WTC11 (cell line): ENCODE results near the gene RADIL. TPM values are rescaled to one million over a fixed set of nuclear protein-coding genes. Genes with fewer than 3 reads are reported as not detected.
A peak's percentile ranks its signal among the peaks of the same experiment; 100 is the strongest.

Source experiments
- ATAC-seq: fragments of 200-7000 bp; cut with Tn5 transposase; 2 replicates; pipeline ENCODE4 v1.10.0; 2021; ENCODE audit warnings: mild to moderate bottlenecking, moderate library complexity
- CTCF ChIA-PET: fragments of 300-600 bp; sonication (Branson Sonifier 250); formaldehyde crosslinking; loops from one replicate; lab custom pipeline; 2021; ENCODE audit warnings: antibody characterized with exemption; lab: Charles Lee
- POLR2A ChIA-PET: fragments of 350-600 bp; sonication (Branson Sonifier 250); formaldehyde crosslinking; loops from one replicate; lab custom pipeline; 2021; ENCODE audit warnings: antibody characterized with exemption; lab: Charles Lee
- DNase-seq: peaks from one replicate; pipeline ENCODE4 v3.0.0; 2021; ENCODE audit warnings: low spot score
- H3K27ac Mint-ChIP-seq: 2 replicates; pipeline ENCODE4 v1.8.0; 2021; ENCODE audit warnings: mixed read lengths
- H3K27me3 Mint-ChIP-seq: 2 replicates; pipeline ENCODE4 v1.8.0; 2021; ENCODE audit warnings: low read depth, mild to moderate bottlenecking, moderate library complexity, mixed read lengths
- H3K36me3 Mint-ChIP-seq: 2 replicates; pipeline ENCODE4 v1.8.0; 2021; ENCODE audit warnings: mixed read lengths
- H3K4me1 Mint-ChIP-seq: 2 replicates; pipeline ENCODE4 v1.8.0; 2022; ENCODE audit warnings: mixed read lengths
- H3K4me3 Mint-ChIP-seq: 2 replicates; pipeline ENCODE4 v1.8.0; 2021; ENCODE audit warnings: mild to moderate bottlenecking, moderate library complexity, mixed read lengths
- H3K9me3 Mint-ChIP-seq: 2 replicates; pipeline ENCODE4 v1.8.0; 2021; ENCODE audit warnings: mixed read lengths
- ELF4 ChIP-seq: sonication (generic); formaldehyde crosslinking; IDR thresholded peaks from 2 replicates; pipeline ENCODE4 v1.8.1; 2022; ENCODE audit warnings: low read depth, mild to moderate bottlenecking, moderate library complexity, missing genetic modification reagents
- ETV6 ChIP-seq: sonication (generic); formaldehyde crosslinking; IDR thresholded peaks from 2 replicates; pipeline ENCODE4 v1.8.1; 2022; ENCODE audit warnings: mild to moderate bottlenecking, missing genetic modification reagents
- JAZF1 ChIP-seq: fragments of 250-450 bp; sonication (Bioruptor Pico); IDR thresholded peaks from 2 replicates; pipeline ENCODE4 v1.9.0; 2021; ENCODE audit warnings: moderate library complexity, mild to moderate bottlenecking, inconsistent platforms
- MXD4 ChIP-seq: fragments of 250-450 bp; sonication (Bioruptor Pico); IDR thresholded peaks from 2 replicates; pipeline ENCODE4 v1.8.0; 2021; ENCODE audit warnings: mild to moderate bottlenecking, moderate library complexity, borderline replicate concordance
- MYBL2 ChIP-seq: sonication (generic); formaldehyde crosslinking; IDR thresholded peaks from 2 replicates; pipeline ENCODE4 v1.8.1; 2023; ENCODE audit warnings: mild to moderate bottlenecking, moderate library complexity, missing genetic modification reagents
- NR1H2 ChIP-seq: sonication (generic); formaldehyde crosslinking; IDR thresholded peaks from 2 replicates; pipeline ENCODE4 v1.9.0; 2021; ENCODE audit warnings: mild to moderate bottlenecking, moderate library complexity, missing genetic modification reagents
- RORB ChIP-seq: fragments of 250-450 bp; sonication (Bioruptor Pico); IDR thresholded peaks from 2 replicates; pipeline ENCODE4 v1.9.0; 2021; ENCODE audit warnings: mild to moderate bottlenecking
- SMAD4 ChIP-seq: sonication (generic); formaldehyde crosslinking; IDR thresholded peaks from 2 replicates; pipeline ENCODE4 v1.8.0; 2022; ENCODE audit warnings: mild to moderate bottlenecking, missing genetic modification reagents
- ZNF121 ChIP-seq: sonication (generic); formaldehyde crosslinking; IDR thresholded peaks from 2 replicates; pipeline ENCODE4 v1.8.0; 2023; ENCODE audit warnings: missing genetic modification reagents
- ZNF317 ChIP-seq: sonication (generic); formaldehyde crosslinking; IDR thresholded peaks from 2 replicates; pipeline ENCODE4 v1.8.1; 2023; ENCODE audit warnings: low read depth, mild to moderate bottlenecking, moderate library complexity, missing genetic modification reagents, borderline replicate concordance
- total RNA-seq: library from RNA; stranded (reverse); gene quantifications from 3 replicates; pipeline ENCODE4 v1.2.3, GENCODE V29; 2021
- TF ChIP-seq, protein P1 (sequence below): sonication (generic); formaldehyde crosslinking; IDR thresholded peaks from 2 replicates; pipeline ENCODE4 v1.8.0; 2023; ENCODE audit warnings: missing genetic modification reagents, mild to moderate bottlenecking, borderline replicate concordance
- TF ChIP-seq, protein P2 (sequence below): fragments of 250-450 bp; sonication (Bioruptor Pico); IDR thresholded peaks from 2 replicates; pipeline ENCODE4 v1.9.0; 2021; ENCODE audit warnings: mild to moderate bottlenecking
- TF ChIP-seq, protein P3 (sequence below): fragments of 250-450 bp; sonication (Bioruptor Pico); IDR thresholded peaks from 2 replicates; pipeline ENCODE4 v1.8.0; 2021; ENCODE audit warnings: mild to moderate bottlenecking
- TF ChIP-seq, protein P4 (sequence below): sonication (generic); formaldehyde crosslinking; IDR thresholded peaks from 2 replicates; pipeline ENCODE4 v1.8.1; 2023; ENCODE audit warnings: mild to moderate bottlenecking, missing genetic modification reagents

Gene RADIL
- total RNA-seq, 1 experiment from 2014 or later: 11.1 TPM

DNA sequence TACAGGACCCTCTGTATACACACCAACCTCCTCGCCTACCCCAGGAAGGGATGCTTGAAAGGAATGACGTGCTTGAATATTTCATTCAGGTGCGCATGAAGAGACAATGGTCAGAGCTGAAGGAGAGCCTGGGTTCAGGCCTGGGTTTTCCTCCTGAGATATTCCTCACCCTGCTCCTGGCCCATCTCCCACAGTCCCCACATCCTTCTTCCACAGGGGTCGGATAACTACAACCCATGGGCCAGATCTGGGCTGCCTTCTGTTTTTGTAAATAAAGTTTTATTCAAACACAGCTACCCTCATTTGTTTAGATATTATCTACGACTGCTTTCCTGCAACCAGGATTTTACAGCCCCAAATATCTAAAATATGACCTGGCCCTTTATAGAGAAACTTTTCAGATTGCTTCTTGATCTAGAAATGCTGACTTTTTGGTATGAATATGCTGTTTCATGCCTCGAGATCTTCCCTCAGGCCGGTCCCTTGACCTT lies 1.8 kb upstream of the RADIL start (continued):
- TF ChIP-seq, protein P1, sequence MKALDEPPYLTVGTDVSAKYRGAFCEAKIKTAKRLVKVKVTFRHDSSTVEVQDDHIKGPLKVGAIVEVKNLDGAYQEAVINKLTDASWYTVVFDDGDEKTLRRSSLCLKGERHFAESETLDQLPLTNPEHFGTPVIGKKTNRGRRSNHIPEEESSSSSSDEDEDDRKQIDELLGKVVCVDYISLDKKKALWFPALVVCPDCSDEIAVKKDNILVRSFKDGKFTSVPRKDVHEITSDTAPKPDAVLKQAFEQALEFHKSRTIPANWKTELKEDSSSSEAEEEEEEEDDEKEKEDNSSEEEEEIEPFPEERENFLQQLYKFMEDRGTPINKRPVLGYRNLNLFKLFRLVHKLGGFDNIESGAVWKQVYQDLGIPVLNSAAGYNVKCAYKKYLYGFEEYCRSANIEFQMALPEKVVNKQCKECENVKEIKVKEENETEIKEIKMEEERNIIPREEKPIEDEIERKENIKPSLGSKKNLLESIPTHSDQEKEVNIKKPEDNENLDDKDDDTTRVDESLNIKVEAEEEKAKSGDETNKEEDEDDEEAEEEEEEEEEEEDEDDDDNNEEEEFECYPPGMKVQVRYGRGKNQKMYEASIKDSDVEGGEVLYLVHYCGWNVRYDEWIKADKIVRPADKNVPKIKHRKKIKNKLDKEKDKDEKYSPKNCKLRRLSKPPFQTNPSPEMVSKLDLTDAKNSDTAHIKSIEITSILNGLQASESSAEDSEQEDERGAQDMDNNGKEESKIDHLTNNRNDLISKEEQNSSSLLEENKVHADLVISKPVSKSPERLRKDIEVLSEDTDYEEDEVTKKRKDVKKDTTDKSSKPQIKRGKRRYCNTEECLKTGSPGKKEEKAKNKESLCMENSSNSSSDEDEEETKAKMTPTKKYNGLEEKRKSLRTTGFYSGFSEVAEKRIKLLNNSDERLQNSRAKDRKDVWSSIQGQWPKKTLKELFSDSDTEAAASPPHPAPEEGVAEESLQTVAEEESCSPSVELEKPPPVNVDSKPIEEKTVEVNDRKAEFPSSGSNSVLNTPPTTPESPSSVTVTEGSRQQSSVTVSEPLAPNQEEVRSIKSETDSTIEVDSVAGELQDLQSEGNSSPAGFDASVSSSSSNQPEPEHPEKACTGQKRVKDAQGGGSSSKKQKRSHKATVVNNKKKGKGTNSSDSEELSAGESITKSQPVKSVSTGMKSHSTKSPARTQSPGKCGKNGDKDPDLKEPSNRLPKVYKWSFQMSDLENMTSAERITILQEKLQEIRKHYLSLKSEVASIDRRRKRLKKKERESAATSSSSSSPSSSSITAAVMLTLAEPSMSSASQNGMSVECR (CRISPR knock-in tag): no peak
- TF ChIP-seq, all 79 proteins: peak for 0

DNA sequence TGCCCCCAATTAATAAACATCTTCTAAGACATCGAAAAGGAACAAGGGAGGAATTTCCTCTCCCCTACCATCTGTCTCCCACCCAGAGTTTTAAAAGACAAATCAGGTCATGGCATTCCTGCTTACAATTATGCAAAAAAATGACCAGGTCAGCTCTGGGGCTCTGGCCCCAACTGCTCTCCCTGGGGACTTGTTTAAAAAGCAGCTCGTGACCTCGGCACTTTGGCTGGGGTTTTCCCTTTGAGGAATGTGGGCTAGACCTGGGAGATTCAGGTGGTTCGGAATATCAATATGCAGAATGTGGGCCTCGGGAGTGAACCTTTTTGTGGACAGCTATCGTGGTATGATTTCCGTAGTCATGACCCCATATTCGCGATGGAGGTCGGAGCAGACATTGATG lies 648 bp upstream of the RADIL start:
- Mint-ChIP-seq H3K9me3 (no peaks in the 10 kb centered on the region), H3K27ac (no peak overlapping the region), H3K4me3 (no peak overlapping the region), H3K27me3 (peaks cover 12% of the 10 kb centered on the region; the same call in 1 of the 2 replicates), H3K36me3 (no peaks in the 10 kb centered on the region), H3K4me1 (peaks cover 13% of the 10 kb centered on the region)
- no peak for ATAC-seq
- ChIA-PET POLR2A (interaction anchor here (1.0 kb wide), 1 partner anchor 177 kb away, joined by 3 read pairs; no protein-coding TSS in a partner anchor), CTCF (interaction anchor here (0.7 to 5.5 kb wide), 47 partner anchors 8 to 593 kb away, joined by 3 to 83 read pairs (median 5); partner anchors contain the start of genes AP5Z1, MMD2, PAPOLB and RBAK)
- TF ChIP-seq SMAD4 (no peak), JAZF1 (CRISPR knock-in tag) (no peak), RORB (CRISPR knock-in tag) (no peak)
- TF ChIP-seq, protein P2, sequence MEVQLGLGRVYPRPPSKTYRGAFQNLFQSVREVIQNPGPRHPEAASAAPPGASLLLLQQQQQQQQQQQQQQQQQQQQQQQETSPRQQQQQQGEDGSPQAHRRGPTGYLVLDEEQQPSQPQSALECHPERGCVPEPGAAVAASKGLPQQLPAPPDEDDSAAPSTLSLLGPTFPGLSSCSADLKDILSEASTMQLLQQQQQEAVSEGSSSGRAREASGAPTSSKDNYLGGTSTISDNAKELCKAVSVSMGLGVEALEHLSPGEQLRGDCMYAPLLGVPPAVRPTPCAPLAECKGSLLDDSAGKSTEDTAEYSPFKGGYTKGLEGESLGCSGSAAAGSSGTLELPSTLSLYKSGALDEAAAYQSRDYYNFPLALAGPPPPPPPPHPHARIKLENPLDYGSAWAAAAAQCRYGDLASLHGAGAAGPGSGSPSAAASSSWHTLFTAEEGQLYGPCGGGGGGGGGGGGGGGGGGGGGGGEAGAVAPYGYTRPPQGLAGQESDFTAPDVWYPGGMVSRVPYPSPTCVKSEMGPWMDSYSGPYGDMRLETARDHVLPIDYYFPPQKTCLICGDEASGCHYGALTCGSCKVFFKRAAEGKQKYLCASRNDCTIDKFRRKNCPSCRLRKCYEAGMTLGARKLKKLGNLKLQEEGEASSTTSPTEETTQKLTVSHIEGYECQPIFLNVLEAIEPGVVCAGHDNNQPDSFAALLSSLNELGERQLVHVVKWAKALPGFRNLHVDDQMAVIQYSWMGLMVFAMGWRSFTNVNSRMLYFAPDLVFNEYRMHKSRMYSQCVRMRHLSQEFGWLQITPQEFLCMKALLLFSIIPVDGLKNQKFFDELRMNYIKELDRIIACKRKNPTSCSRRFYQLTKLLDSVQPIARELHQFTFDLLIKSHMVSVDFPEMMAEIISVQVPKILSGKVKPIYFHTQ (CRISPR knock-in tag): no peak
- DNase-seq: no peak

DNA sequence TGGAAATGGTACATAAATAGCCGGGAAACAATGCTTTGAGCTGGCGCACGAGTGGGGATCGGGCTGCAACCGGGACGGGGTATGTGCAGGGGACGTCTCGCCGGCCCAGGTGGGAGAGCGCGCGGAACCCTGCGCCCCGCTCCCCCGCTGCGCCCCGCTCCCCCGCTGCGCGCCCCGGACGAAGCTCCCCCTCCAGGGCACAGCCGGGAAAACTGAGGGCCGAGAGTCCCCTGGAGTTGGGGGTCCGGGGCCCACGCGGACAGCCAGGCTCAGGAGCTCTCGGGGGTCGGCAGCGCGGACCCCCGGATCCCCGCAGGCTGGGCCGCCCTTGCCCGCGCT lies 514 bp downstream of the RADIL start:
- Mint-ChIP-seq H3K4me3 (peak overlapping the region; percentile 81), H3K27ac (no peak overlapping the region), H3K36me3 (no peaks in the 10 kb centered on the region), H3K4me1 (peaks cover 13% of the 10 kb centered on the region), H3K27me3 (peaks cover 12% of the 10 kb centered on the region; the same call in 1 of the 2 replicates), H3K9me3 (no peaks in the 10 kb centered on the region)
- POLR2A ChIA-PET: interaction anchor here (1.0 to 1.7 kb wide), 3 partner anchors 75 to 176 kb away, joined by 3 to 4 read pairs (median 3); no protein-coding TSS in a partner anchor
- no peak for TF ChIP-seq JAZF1 (CRISPR knock-in tag)
- 0 out of 2 replicates have a peak, but pooled peaks have one; percentile 5 for TF ChIP-seq MYBL2 (CRISPR knock-in tag)
- CTCF ChIA-PET: interaction anchor here (0.6 to 5.5 kb wide), 48 partner anchors 9 to 594 kb away, joined by 3 to 83 read pairs (median 5); partner anchors contain the start of genes AP5Z1, MMD2, PAPOLB and RBAK
- DNase-seq (no peak), ATAC-seq (no peak)

DNA sequence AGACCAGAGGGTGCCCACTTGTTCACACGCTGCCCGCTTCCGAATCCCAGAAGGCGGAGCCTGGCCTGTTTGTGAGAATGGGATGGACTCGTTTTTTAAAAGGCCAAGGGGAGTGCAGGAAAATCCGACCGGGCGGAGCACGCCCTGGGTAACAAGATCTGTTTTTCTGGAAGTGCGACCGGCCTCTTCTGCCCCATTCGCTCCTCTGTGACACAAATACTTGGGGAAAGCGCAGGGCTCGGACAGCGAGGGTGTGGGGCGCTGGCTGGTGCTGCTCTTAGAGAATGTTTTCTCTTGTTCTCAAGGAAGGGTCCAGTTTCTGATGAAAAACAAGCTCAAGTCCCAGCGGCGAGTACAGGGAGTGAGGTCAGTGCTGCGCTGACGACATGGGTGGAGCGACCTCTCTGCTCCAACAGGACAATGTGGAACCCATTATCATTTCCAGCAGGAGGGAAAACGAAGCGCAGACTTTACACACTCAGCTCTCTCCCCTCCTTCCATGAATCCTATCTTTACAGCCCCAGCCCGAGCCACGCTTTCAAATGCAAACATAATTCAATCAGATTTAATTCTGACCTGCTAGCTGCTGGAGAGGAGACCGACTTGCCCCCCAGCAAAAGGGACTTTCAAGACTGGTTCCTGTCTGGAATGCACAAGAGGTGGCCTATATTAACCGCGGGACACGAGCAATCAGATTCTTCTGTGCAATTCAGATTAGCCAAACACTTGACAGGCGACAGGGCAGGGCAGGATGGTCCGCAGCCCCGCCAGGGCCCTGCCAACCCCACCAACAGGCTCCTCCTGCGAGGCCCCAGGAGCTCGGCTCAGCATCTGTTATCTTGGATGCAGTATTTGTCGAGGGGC lies 1.1 kb downstream of the RADIL start:
- Mint-ChIP-seq H3K9me3 (no peaks in the 10 kb centered on the region), H3K36me3 (peaks cover 2% of the 10 kb centered on the region; the same call in 1 of the 2 replicates), H3K27me3 (peaks cover 12% of the 10 kb centered on the region; the same call in 1 of the 2 replicates), H3K27ac (peak overlapping the region; percentile 50), H3K4me3 (peak overlapping the region; percentile 81), H3K4me1 (peaks cover 13% of the 10 kb centered on the region)
- DNase-seq: peak; percentile 44
- ATAC-seq: peak; percentile 32
- ChIA-PET CTCF (interaction anchor here (0.8 to 5.5 kb wide), 26 partner anchors 8 to 206 kb away, joined by 3 to 83 read pairs (median 8); partner anchors contain the start of genes AP5Z1, MMD2 and RBAK), POLR2A (interaction anchor here (1.0 to 1.7 kb wide), 3 partner anchors 74 to 92 kb away, joined by 3 to 4 read pairs (median 3); no protein-coding TSS in a partner anchor)
- TF ChIP-seq ELF4 (CRISPR knock-in tag): no peak
- TF ChIP-seq, protein P3, sequence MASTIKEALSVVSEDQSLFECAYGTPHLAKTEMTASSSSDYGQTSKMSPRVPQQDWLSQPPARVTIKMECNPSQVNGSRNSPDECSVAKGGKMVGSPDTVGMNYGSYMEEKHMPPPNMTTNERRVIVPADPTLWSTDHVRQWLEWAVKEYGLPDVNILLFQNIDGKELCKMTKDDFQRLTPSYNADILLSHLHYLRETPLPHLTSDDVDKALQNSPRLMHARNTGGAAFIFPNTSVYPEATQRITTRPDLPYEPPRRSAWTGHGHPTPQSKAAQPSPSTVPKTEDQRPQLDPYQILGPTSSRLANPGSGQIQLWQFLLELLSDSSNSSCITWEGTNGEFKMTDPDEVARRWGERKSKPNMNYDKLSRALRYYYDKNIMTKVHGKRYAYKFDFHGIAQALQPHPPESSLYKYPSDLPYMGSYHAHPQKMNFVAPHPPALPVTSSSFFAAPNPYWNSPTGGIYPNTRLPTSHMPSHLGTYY (CRISPR knock-in tag): no peak
- TF ChIP-seq SMAD4: no peak
- TF ChIP-seq NR1H2 (CRISPR knock-in tag): no peak
- no peak for TF ChIP-seq ZNF121
- no peak for TF ChIP-seq ETV6 (CRISPR knock-in tag)
- TF ChIP-seq MYBL2 (CRISPR knock-in tag): 0 out of 2 replicates have a peak, but pooled peaks have one; percentile 45
- TF ChIP-seq, protein P4, sequence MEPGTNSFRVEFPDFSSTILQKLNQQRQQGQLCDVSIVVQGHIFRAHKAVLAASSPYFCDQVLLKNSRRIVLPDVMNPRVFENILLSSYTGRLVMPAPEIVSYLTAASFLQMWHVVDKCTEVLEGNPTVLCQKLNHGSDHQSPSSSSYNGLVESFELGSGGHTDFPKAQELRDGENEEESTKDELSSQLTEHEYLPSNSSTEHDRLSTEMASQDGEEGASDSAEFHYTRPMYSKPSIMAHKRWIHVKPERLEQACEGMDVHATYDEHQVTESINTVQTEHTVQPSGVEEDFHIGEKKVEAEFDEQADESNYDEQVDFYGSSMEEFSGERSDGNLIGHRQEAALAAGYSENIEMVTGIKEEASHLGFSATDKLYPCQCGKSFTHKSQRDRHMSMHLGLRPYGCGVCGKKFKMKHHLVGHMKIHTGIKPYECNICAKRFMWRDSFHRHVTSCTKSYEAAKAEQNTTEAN: 0 out of 2 replicates have a peak, but pooled peaks have one; percentile 53
- no peak for TF ChIP-seq MXD4 (CRISPR knock-in tag)
- no peak for TF ChIP-seq ZNF317 (CRISPR knock-in tag)
